VCaP (cell line): ENCODE results near the gene PDE6A.

Source experiments
- H3K27ac ChIP-seq: fragments of 450-650 bp; 2 replicates; pipeline ENCODE4 v1.5.1; 2017
- CTCF ChIP-seq: fragments of 450-650 bp; conservative IDR thresholded peaks from 2 replicates; pipeline ENCODE4 v1.5.1; 2017; ENCODE audit warnings: mild to moderate bottlenecking, moderate library complexity

PDE6A gene

GRCh38 chr5:149944666-149945065 lies at the start of gene PDE6A:
Gene PDE6A (minus strand): TSS chr5:149944793. CDS start chr5:149944673, 120 bp downstream.
- peak within 1 kb of the TSS; percentile 87 for H3K27ac ChIP-seq
- TF ChIP-seq CTCF: no peak

- no peak for TF ChIP-seq CTCF
- peak overlapping the region; percentile 100 for H3K27ac ChIP-seq
Observed at GRCh38 chr5:149993471-149993870, 48.9 kb upstream of the PDE6A start.

DNA sequence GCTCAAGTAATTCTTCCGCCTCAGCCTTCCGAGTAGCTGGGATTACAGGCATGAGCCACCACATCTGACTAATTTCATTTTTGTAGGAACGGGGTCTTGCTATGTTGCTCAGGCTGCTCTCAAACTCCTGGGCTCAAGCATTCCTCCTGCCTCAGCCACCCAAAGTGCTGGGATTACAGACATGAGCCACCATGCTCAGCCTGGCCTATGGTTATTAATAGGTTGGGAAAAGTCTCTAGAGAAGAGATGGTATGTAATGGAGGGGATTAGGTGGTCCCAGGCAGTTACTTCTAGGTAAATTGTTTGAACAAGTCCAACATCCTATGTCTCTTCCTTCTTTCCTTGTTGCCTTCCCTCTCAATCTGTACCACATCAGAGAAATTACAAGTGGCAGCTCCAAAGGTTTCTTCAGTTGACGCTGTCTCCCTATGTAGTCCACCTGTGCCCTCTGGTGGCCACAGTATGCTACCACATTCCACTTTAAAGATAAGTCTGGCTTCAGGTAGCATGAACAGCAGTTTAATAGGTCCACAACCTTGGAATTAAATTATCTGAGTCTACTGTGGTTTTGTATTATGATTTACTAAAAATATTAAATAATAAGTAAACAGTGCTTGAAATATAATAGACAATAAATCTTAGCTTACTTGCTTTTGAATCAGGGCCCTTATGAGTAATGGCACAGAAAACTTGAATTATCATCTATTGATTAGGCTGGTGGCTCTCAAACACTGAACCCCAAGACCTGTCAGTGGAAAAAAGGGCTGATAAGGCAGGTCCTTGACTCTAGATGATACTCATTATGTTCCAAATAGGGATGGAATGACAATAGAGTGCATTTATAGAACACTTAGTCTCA lies 46.2 kb upstream of the PDE6A start:
- peak overlapping the region; percentile 23; the same call in 1 of the 2 replicates for H3K27ac ChIP-seq
- peak; percentile 95 for TF ChIP-seq CTCF

DNA sequence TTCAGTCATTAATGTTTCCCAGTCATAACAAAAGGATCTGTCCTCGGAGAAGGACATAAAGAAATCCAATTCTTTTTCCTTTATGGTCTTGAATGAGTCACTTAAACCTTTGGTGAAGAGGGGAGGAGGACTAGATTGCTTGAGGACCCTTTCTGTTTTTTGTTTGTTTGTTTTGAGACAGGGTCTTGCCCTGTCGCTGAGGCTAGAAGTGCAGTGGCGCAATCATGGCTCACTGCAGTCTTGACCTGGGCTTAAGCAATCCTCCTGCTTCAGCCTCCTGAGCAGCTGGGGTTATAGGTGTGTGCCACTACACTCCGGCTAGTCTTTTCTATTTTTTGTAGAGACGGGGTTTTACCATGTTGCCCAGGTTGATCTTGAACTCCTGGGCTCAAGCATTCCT lies 43.5 kb upstream of the PDE6A start:
- H3K27ac ChIP-seq: no peak overlapping the region
- TF ChIP-seq CTCF: no peak

- H3K27ac ChIP-seq: no peak overlapping the region
- TF ChIP-seq CTCF: no peak
Observed at GRCh38 chr5:149982505-149982904, 37.9 kb upstream of the PDE6A start.

DNA sequence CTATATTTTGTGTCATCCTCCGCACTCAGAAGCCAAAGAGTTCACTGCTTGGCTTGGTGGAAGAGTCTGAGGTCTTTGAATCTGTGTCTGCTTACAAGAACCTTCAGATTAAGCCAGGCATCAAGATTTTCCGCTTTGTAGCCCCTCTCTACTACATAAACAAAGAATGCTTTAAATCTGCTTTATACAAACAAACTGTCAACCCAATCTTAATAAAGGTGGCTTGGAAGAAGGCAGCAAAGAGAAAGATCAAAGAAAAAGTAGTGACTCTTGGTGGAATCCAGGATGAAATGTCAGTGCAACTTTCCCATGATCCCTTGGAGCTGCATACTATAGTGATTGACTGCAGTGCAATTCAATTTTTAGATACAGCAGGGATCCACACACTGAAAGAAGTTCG lies 36.6 kb upstream of the PDE6A start:
- H3K27ac ChIP-seq: no peak overlapping the region

DNA sequence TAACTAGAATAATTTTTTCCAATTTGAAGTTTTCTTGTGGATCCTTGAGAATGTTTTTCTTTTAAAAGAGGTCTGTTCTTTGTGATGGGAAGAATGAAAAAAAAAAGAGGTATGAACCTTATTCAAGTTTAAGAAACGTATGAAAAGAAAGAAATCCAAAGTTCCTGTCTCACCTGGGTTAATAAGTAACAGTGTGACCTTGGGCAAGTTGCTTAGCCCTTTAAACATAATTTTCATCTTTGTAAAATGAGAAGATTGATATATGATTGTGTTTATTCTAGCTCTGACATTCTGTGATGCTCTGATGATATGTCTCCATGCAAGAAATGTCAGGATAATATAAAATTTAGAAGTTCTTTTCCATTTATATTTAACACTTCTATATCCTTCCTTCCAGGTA lies 35.3 kb upstream of the PDE6A start:
- H3K27ac ChIP-seq: no peak overlapping the region
- no peak for TF ChIP-seq CTCF

More for the DNA sequence above, 36.6 kb upstream of the PDE6A start:
- TF ChIP-seq CTCF: no peak
